Measurements from ENCODE around the gene ASAP2. TPM values are rescaled to one million over a fixed set of nuclear protein-coding genes. Genes with fewer than 3 reads are reported as not detected.

ASAP2 gene
- polyA plus RNA-seq, 3 donors: 0.08 to 1.1 (median 0.20) TPM

- no peak overlapping the region for H3K4me2 ChIP-seq (replicated peaks; ENCODE audit: extremely low read depth, low read length, poor library complexity, severe bottlenecking)
- H3K27ac ChIP-seq (ENCODE audit: low read depth in 1 of 2, low read length in 2 of 2): peak overlapping the region; percentile 73 to 85
- Mint-ChIP-seq H3K4me3 (no peak overlapping the region), H3K27ac (peak overlapping the region in 6 of 7 donors; percentile 46 to 94 (median 90)), H3K27me3 (ENCODE audit: low read depth in 3 of 3) (peaks cover 0 to 7% (median under 1%) of the 10 kb centered on the region in 3 donors), H3K9me3 (peaks cover 0 to 7% (median 0%) of the 10 kb centered on the region in 7 donors), H3K36me3 (no peaks in the 10 kb centered on the region), H3K4me1 (peaks cover 31% of the 10 kb centered on the region)
- peaks cover 24 to 25% of the 10 kb centered on the region in 2 donors for H3K4me1 ChIP-seq (ENCODE audit: control insufficient read depth in 1 of 2, insufficient read depth in 2 of 2, low read length in 2 of 2)
- no peak overlapping the region for H2AFZ ChIP-seq (ENCODE audit: insufficient read depth, low read depth, low read length, poor library complexity, severe bottlenecking)
- H3K36me3 ChIP-seq (replicated peaks in 1 of 2; ENCODE audit: control insufficient read depth in 1 of 2, insufficient read depth in 2 of 2, low read length in 2 of 2): no peaks in the 10 kb centered on the region
- no peak overlapping the region for H3K4me3 ChIP-seq (replicated peaks in 1 of 3; ENCODE audit: low read depth in 2 of 3, low read length in 3 of 3)
- TF ChIP-seq CTCF (IDR thresholded peaks at IDR 0.05): no peak
- WGBS (ENCODE audit: insufficient coverage): 100% methylated on average over 1 of the region's 3 CpGs
- H3K9ac ChIP-seq (ENCODE audit: insufficient read depth, low read length, poor library complexity, severe bottlenecking): no peak overlapping the region
- H3K9me3 ChIP-seq (replicated peaks in 1 of 2; ENCODE audit: control insufficient read depth in 1 of 2, insufficient read depth in 1 of 2, low read length in 2 of 2): no peaks in the 10 kb centered on the region
- H3K79me2 ChIP-seq (ENCODE audit: insufficient read depth, low read length): no peaks in the 10 kb centered on the region
- no peak for DNase-seq
- H4K20me1 ChIP-seq (ENCODE audit: insufficient read depth, low read length): no peaks in the 10 kb centered on the region
- no peaks in the 10 kb centered on the region for H3K27me3 ChIP-seq (ENCODE audit: control insufficient read depth in 2 of 2, insufficient read depth in 2 of 2, low read length in 2 of 2)
- intact Hi-C loops (cut with micrococcal nuclease): no loop called here
These were observed 13.9 kb upstream of the ASAP2 start for GRCh38 chr2:9192712-9193111.

GRCh38 chr2:9194352-9194751 lies 12.3 kb upstream of the ASAP2 start:
- H4K20me1 ChIP-seq (ENCODE audit: insufficient read depth, low read length): no peaks in the 10 kb centered on the region
- Mint-ChIP-seq H3K27ac (no peak overlapping the region), H3K36me3 (no peaks in the 10 kb centered on the region), H3K4me1 (peaks cover 31% of the 10 kb centered on the region), H3K9me3 (peaks cover 0 to 7% (median 0%) of the 10 kb centered on the region in 7 donors), H3K4me3 (no peak overlapping the region), H3K27me3 (ENCODE audit: low read depth in 3 of 3) (peaks cover 0 to 7% (median 4%) of the 10 kb centered on the region in 3 donors)
- H3K9ac ChIP-seq (ENCODE audit: insufficient read depth, low read length, poor library complexity, severe bottlenecking): no peak overlapping the region
- H3K79me2 ChIP-seq (ENCODE audit: insufficient read depth, low read length): no peaks in the 10 kb centered on the region
- H3K27me3 ChIP-seq (ENCODE audit: control insufficient read depth in 2 of 2, insufficient read depth in 2 of 2, low read length in 2 of 2): no peaks in the 10 kb centered on the region
- no peaks in the 10 kb centered on the region for H3K36me3 ChIP-seq (replicated peaks in 1 of 2; ENCODE audit: control insufficient read depth in 1 of 2, insufficient read depth in 2 of 2, low read length in 2 of 2)
- no peak for TF ChIP-seq CTCF (IDR thresholded peaks at IDR 0.05)
- H3K4me3 ChIP-seq (replicated peaks in 1 of 3; ENCODE audit: low read depth in 2 of 3, low read length in 3 of 3): no peak overlapping the region
- DNase-seq: no peak
- no peaks in the 10 kb centered on the region for H3K9me3 ChIP-seq (replicated peaks in 1 of 2; ENCODE audit: control insufficient read depth in 1 of 2, insufficient read depth in 1 of 2, low read length in 2 of 2)
- intact Hi-C loops (cut with micrococcal nuclease): no loop called here
- H3K4me1 ChIP-seq (ENCODE audit: control insufficient read depth in 1 of 2, insufficient read depth in 2 of 2, low read length in 2 of 2): peaks cover 24 to 25% of the 10 kb centered on the region in 2 donors
- H2AFZ ChIP-seq (ENCODE audit: insufficient read depth, low read depth, low read length, poor library complexity, severe bottlenecking): no peak overlapping the region
- no peak overlapping the region for H3K27ac ChIP-seq (ENCODE audit: low read depth in 1 of 2, low read length in 2 of 2)
- no peak overlapping the region for H3K4me2 ChIP-seq (replicated peaks; ENCODE audit: extremely low read depth, low read length, poor library complexity, severe bottlenecking)

Measured in CD14-positive monocyte (primary cell).